ENCODE data around the gene MAP3K6. TPM values are rescaled to one million over a fixed set of nuclear protein-coding genes. Genes with fewer than 3 reads are reported as not detected.

The MAP3K6 gene
- total and polyA plus RNA-seq, 2 of the 13 experiments (the other 11 are each of a cell fraction or from before 2014, with no cell fraction given): 2.7 to 3.2 TPM

GRCh38 chr1:27321813-27322568 lies 44.8 kb downstream of the MAP3K6 start, which contains the start of gene TMEM222 (continued):
- TF ChIP-seq RNF219 (CRISPR knock-in tag; IDR thresholded peaks at IDR 0.05) (no peak), MEIS2 (CRISPR knock-in tag; IDR thresholded peaks at IDR 0.05) (peak; percentile 68; the same call in 1 of the 2 replicates), HMGXB4 (CRISPR knock-in tag; IDR thresholded peaks at IDR 0.05; ENCODE audit: borderline replicate concordance in 1 of 2, low read depth in 1 of 2) (peak; percentile 82 to 83), ZFP90 (CRISPR knock-in tag; IDR thresholded peaks at IDR 0.05; ENCODE audit: borderline replicate concordance) (peak; percentile 49), RFXANK (CRISPR knock-in tag; IDR thresholded peaks at IDR 0.05) (peak; percentile 68; the same call in 1 of the 2 replicates), ZNF333 (CRISPR knock-in tag; IDR thresholded peaks at IDR 0.05; ENCODE audit: borderline replicate concordance) (no peak; the same call in 1 of the 2 replicates), ETV5 (CRISPR knock-in tag; IDR thresholded peaks at IDR 0.05; ENCODE audit: borderline replicate concordance) (peak; percentile 95), RNF2 (conservative IDR thresholded peaks at IDR 0.05; ENCODE audit: low read depth) (peak; percentile 41; the same call in 1 of the 2 replicates), THAP11 (CRISPR knock-in tag; IDR thresholded peaks at IDR 0.05) (peak; percentile 97), ZNF558 (CRISPR knock-in tag; IDR thresholded peaks at IDR 0.05; ENCODE audit: borderline replicate concordance) (peak; percentile 48; the same call in 1 of the 2 replicates), RXRA (CRISPR knock-in tag; IDR thresholded peaks at IDR 0.05) (peak; percentile 85), ZNF772 (CRISPR knock-in tag; IDR thresholded peaks at IDR 0.05) (peak; percentile 97), SMARCC2 (IDR thresholded peaks at IDR 0.05) (no peak), ZIK1 (CRISPR knock-in tag; IDR thresholded peaks at IDR 0.05; ENCODE audit: borderline replicate concordance, low read depth) (peak; percentile 60; the same call in 1 of the 2 replicates), ZNF441 (CRISPR knock-in tag; IDR thresholded peaks at IDR 0.05; ENCODE audit: borderline replicate concordance) (peak; percentile 91), HNRNPL (IDR thresholded peaks at IDR 0.05; ENCODE audit: low read depth, low read length) (0 out of 2 replicates have a peak, but pooled peaks have one; percentile 45), RARG (CRISPR knock-in tag; IDR thresholded peaks at IDR 0.05; ENCODE audit: low read depth) (no peak), PTBP1 (IDR thresholded peaks at IDR 0.05; ENCODE audit: low read depth, low read length, poor library complexity, severe bottlenecking) (peak; percentile 48), ZNF264 (CRISPR knock-in tag; IDR thresholded peaks at IDR 0.05) (peak; percentile 57; the same call in 1 of the 2 replicates), MAFF (IDR thresholded peaks at IDR 0.05; ENCODE audit: low read depth, low read length) (no peak), LBX2 (CRISPR knock-in tag; IDR thresholded peaks at IDR 0.05; ENCODE audit: borderline replicate concordance) (no peak; the same call in 1 of the 2 replicates), ZNF670 (CRISPR knock-in tag; IDR thresholded peaks at IDR 0.05; ENCODE audit: borderline replicate concordance) (peak; percentile 85), SUZ12 (IDR thresholded peaks at IDR 0.05; ENCODE audit: low read depth, low read length) (no peak), HNF4A (CRISPR knock-in tag; IDR thresholded peaks at IDR 0.05) (no peak; the same call in none of the 2 replicates), JARID2 (CRISPR knock-in tag; IDR thresholded peaks at IDR 0.05; ENCODE audit: insufficient replicate concordance) (peak; percentile 92), NCOA5 (CRISPR knock-in tag; IDR thresholded peaks at IDR 0.05) (no peak), SP1 (IDR thresholded peaks at IDR 0.05) (no peak), SP1 (CRISPR knock-in tag; IDR thresholded peaks at IDR 0.05) (peak; percentile 88)
